ENCODE data around the gene PTPN14. TPM values are rescaled to one million over a fixed set of nuclear protein-coding genes. Genes with fewer than 3 reads are reported as not detected.

Gene PTPN14
- 62.7 and 66.8 TPM in 2 replicates for total RNA-seq

DNA sequence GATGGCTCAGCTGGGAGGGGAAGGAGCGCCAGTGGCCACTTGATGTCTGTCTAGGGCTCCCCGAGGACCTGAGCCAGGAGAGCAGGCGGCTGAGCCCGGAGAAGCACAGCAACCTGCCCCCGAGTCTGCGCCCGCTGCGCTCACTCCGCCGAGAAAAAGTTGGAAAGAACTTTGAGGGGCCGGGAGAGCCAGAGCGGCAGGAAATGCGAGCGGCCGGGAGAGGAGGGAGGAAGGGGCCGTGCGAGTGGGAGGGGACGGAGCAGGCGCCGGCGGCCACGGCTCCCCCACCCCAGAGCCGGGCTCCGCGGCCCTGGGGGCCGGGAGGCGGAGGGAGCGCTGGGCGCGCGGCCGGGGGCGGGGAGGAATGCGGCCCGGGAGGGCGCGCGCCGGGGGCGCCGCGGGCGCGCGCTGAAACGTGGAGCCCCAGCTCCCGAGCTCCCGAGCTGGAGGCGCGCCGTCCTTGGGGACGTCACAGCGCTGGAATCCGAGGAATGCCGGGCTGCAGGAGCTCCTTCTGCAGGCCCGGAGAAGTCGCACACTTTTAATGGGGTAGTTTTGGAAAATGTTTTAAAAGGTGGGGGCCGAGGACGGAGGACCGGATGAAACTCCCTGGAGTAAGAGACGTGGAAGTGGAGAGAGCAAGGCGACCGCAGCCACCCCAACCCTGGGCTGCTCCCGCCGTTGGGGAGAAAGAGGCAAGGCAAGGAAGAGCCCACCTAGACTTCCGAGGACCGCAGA, at the start of gene PTPN14:
PTPN14 (minus strand) TSS at position 167 of the 738 bp plus-strand sequence. CDS start 86,799 bp downstream, outside the sequence.

Other genes starting within 250 kb of the PTPN14 start
- gene CENPF, start 51.6 kb upstream of the PTPN14 start, total RNA-seq, result 7.2 and 10.3 TPM in 2 replicates

All from dermis lymphatic vessel endothelial cell (primary cell).